ENCODE results near the gene SPHKAP.

DNA sequence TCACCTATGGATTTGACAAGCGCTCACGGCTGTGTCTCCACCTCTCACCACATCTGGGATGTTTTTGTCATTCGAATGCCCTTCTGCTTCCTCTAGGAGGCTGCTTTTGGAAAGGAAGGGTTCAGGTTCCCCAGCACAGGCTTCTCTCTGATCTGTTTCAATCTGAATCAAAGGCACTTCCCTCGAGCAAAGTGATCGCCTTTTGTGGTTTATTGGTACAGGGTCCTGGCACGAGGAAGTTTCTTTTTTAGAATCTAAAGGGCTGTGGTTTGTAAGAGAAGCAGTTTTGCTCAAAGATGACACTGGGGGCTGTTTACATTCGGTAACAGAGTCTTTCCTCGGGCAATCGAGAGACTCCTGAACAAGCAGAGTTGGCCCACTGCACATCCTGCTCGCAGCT, 165.1 kb downstream of the SPHKAP start:
- TF ChIP-seq EZH2 (IDR thresholded peaks at IDR 0.05): no peak
- no peak for TF ChIP-seq POLR2AphosphoS5 (IDR thresholded peaks at IDR 0.05; ENCODE audit: borderline replicate concordance, low read depth, low read length)

All from SK-N-MC (cell line).